Endothelial cell of umbilical vein (primary cell): Measurements from ENCODE around the gene MYO5B. TPM values are rescaled to one million over a fixed set of nuclear protein-coding genes. Genes with fewer than 3 reads are reported as not detected.

Experiments used
- BruUV-seq: library from RNA; stranded (reverse); fragments of 400-500 nt; replicated peaks from 2 replicates; lab custom pipeline; 2021; lab: Mats Ljungman, UMichigan
- CTCF ChIA-PET: fragments of 300-600, 350-600 bp; sonication (Branson Sonifier 250); formaldehyde crosslinking; loops from one replicate; lab custom pipeline; 2021; ENCODE audit warnings: antibody characterized with exemption, inconsistent platforms; lab: Charles Lee
- POLR2A ChIA-PET: fragments of 300-600, 350-600 bp; sonication (Branson Sonifier 250); formaldehyde crosslinking; loops from one replicate; lab custom pipeline; 2021; ENCODE audit warnings: antibody characterized with exemption, inconsistent platforms; lab: Charles Lee
- DNase-seq: peaks from one replicate; pipeline ENCODE4 v3.0.0-alpha.2; 2011; ENCODE audit warnings: low read depth, low spot score
- FAIRE-seq: peaks from 2 replicates; lab custom pipeline; 2011; peaks lifted over from hg19 to GRCh38; lab: Jason Lieb, UNC
- H2AFZ ChIP-seq: 2 replicates; pipeline ENCODE4 v1.6.0; 2012; ENCODE audit warnings: low read depth, low read length, control low read depth, inconsistent platforms
- H3K27ac ChIP-seq: 2 replicates; pipeline ENCODE4 v1.5.1; 2011; ENCODE audit warnings: low read depth, mild to moderate bottlenecking, control low read depth, low read length, moderate library complexity; ENCODE audit not compliant: insufficient read depth
- H3K27me3 ChIP-seq, 2 experiments: 2 replicates each; pipeline versions ENCODE4 v1.6.0 to v1.6.1; 2011; ENCODE audit warnings: low read length in 2 of 2, mixed read lengths in 1 of 2; ENCODE audit not compliant: control insufficient read depth in 2 of 2, insufficient read depth in 2 of 2
- H3K36me3 ChIP-seq, 2 experiments: 2 replicates in 1 of 2; 3 replicates in 1 of 2; pipeline ENCODE4 v1.5.1; 2011; ENCODE audit warnings: low read length in 2 of 2, mild to moderate bottlenecking in 1 of 2, moderate library complexity in 1 of 2; ENCODE audit not compliant: control insufficient read depth in 2 of 2, insufficient read depth in 2 of 2; ENCODE audit errors: extremely low read depth in 1 of 2
- H3K4me1 ChIP-seq: 3 replicates; pipeline ENCODE4 v1.5.1; 2011; ENCODE audit warnings: mild to moderate bottlenecking, low read length; ENCODE audit not compliant: control insufficient read depth, insufficient read depth; ENCODE audit errors: extremely low read depth
- H3K4me2 ChIP-seq: 2 replicates; pipeline ENCODE4 v1.6.1; 2011; ENCODE audit warnings: low read length, control low read depth, mixed read lengths; ENCODE audit not compliant: insufficient read depth
- H3K4me3 ChIP-seq, 3 experiments: fragments of 200-600 bp in 1 of 3; sonication (generic), shearing (Covaris generic) in 1 of 3; replicated peaks in 1 of 3; 2 replicates each; pipeline ENCODE4 v1.5.1; 2011 to 2016; ENCODE audit warnings: control low read depth in 3 of 3, low read length in 3 of 3, mild to moderate bottlenecking in 2 of 3, inconsistent platforms in 1 of 3, low read depth in 1 of 3, moderate library complexity in 1 of 3; ENCODE audit not compliant: insufficient read depth in 1 of 3
- H3K79me2 ChIP-seq: 2 replicates; pipeline ENCODE4 v1.6.0; 2012; ENCODE audit warnings: low read length, inconsistent platforms; ENCODE audit not compliant: control insufficient read depth, insufficient read depth
- H3K9ac ChIP-seq: replicated peaks from 2 replicates; pipeline ENCODE3; 2011; ENCODE audit warnings: low read length, control low read depth; ENCODE audit not compliant: insufficient read depth; ENCODE audit errors: extremely low read depth
- H3K9me1 ChIP-seq: replicated peaks from 3 replicates; pipeline ENCODE4 v1.6.0; 2011; ENCODE audit warnings: mild to moderate bottlenecking, low read length; ENCODE audit not compliant: control insufficient read depth, insufficient read depth; ENCODE audit errors: extremely low read depth
- H3K9me3 ChIP-seq: replicated peaks from 2 replicates; pipeline ENCODE4 v1.5.1; 2012; ENCODE audit warnings: low read length, inconsistent platforms; ENCODE audit not compliant: control insufficient read depth, insufficient read depth
- H4K20me1 ChIP-seq: replicated peaks from 2 replicates; pipeline ENCODE3; 2011; ENCODE audit warnings: mild to moderate bottlenecking, low read length; ENCODE audit not compliant: control insufficient read depth, insufficient read depth; ENCODE audit errors: extremely low read depth
- CTCF ChIP-seq, 2 donors: IDR thresholded peaks; 1 replicate in 1 of 2; 2 replicates in 1 of 2; pipeline ENCODE4 v1.5.1; 2011; ENCODE audit warnings: low read length in 2 of 2, mild to moderate bottlenecking in 2 of 2, moderate library complexity in 2 of 2, control low read depth in 1 of 2, inconsistent platforms in 1 of 2, low read depth in 1 of 2; ENCODE audit not compliant: insufficient read depth in 1 of 2; ENCODE audit errors: extremely low read depth in 1 of 2
- EZH2 ChIP-seq: IDR thresholded peaks from 2 replicates; pipeline ENCODE4 v1.6.1; 2012; ENCODE audit warnings: borderline replicate concordance, low read depth, mild to moderate bottlenecking, moderate library complexity, low read length, inconsistent platforms; ENCODE audit not compliant: severe bottlenecking
- FOS ChIP-seq: IDR thresholded peaks from 2 replicates; pipeline ENCODE4 v1.6.1; 2011; ENCODE audit warnings: mild to moderate bottlenecking, low read length, moderate library complexity, borderline replicate concordance; ENCODE audit not compliant: insufficient read depth
- GATA2 ChIP-seq: IDR thresholded peaks from 2 replicates; pipeline ENCODE4 v1.7.0; 2011; ENCODE audit warnings: low read depth, mild to moderate bottlenecking, moderate library complexity, mixed read lengths, low read length; ENCODE audit not compliant: insufficient read length, insufficient read depth
- JUN ChIP-seq: IDR thresholded peaks from 2 replicates; pipeline ENCODE4 v1.6.1; 2011; ENCODE audit warnings: borderline replicate concordance, low read depth; ENCODE audit not compliant: insufficient read length, insufficient read depth
- MAX ChIP-seq: IDR thresholded peaks from 2 replicates; pipeline ENCODE4 v1.6.1; 2011; ENCODE audit not compliant: insufficient read depth, insufficient read length
- MYC ChIP-seq: IDR thresholded peaks from one replicate; pipeline ENCODE4 v1.6.1; 2011; ENCODE audit warnings: mild to moderate bottlenecking, low read depth, low read length
- POLR2A ChIP-seq: IDR thresholded peaks from 2 replicates; pipeline ENCODE4 v1.6.1; 2012; ENCODE audit warnings: low read depth, mild to moderate bottlenecking, control low read depth, low read length
- POLR2AphosphoS5 ChIP-seq: IDR thresholded peaks from 2 replicates; pipeline ENCODE4 v1.6.1; 2012; ENCODE audit warnings: low read depth, mild to moderate bottlenecking, control low read depth, low read length, moderate library complexity; ENCODE audit not compliant: insufficient read depth
- dilution Hi-C: fragments of 300-500 bp; cut with MboI; formaldehyde crosslinking; loops from one replicate; pipeline ENCODE4 v1.15.0; 2019; ENCODE audit warnings: low sequenced_read_pairs; ENCODE audit not compliant: extremely low pct_ligation_motif_present
- intact Hi-C: fragments of 100-400 bp; cut with micrococcal nuclease; formaldehyde crosslinking; loops from one replicate; pipeline ENCODE4 v1.10.0; 2022
- polyA plus RNA-seq, 4 experiments: library from polyadenylated mRNA; depleted of rRNA in 3 of 4; stranded (reverse) in 3 of 4; unstranded in 1 of 4; fragments of >200 nt; gene quantifications; 2 replicates each; pipeline versions ENCODE4 v1.2.1 to v1.2.3, GENCODE V29; 2011 to 2012; ENCODE audit warnings: missing spikeins in 1 of 4
- total RNA-seq: library from RNA; stranded (reverse); gene quantifications from 2 replicates; pipeline ENCODE4 v1.2.3, GENCODE V29; 2021

MYO5B gene
- total and polyA plus RNA-seq, 2 donors (not counting 3 experiments of a cell fraction or from before 2014, with no cell fraction given): 0.54 to 1.1 TPM

- Histone ChIP-seq H3K4me3 (no peak overlapping the region), H3K9ac (no peak overlapping the region), H3K4me1 (no peaks in the 10 kb centered on the region), H3K9me1 (no peaks in the 10 kb centered on the region), H3K36me3 (peaks cover 0 to 2% of the 10 kb centered on the region in 2 experiments), H2AFZ (no peak overlapping the region), H3K27me3 (no peaks in the 10 kb centered on the region), H3K9me3 (no peaks in the 10 kb centered on the region), H3K27ac (no peak overlapping the region), H4K20me1 (no peaks in the 10 kb centered on the region), H3K4me2 (no peak overlapping the region), H3K79me2 (peaks cover 2% of the 10 kb centered on the region)
- FAIRE-seq (no peak), DNase-seq (no peak)
- CTCF ChIA-PET: no interaction called here
- POLR2A ChIA-PET: no interaction called here
- TF ChIP-seq FOS: no peak
- TF ChIP-seq POLR2A: no peak
- no peak for TF ChIP-seq CTCF (IDR thresholded peaks at IDR 0.05; ENCODE audit: extremely low read depth in 1 of 2, insufficient read depth in 1 of 2, low read depth in 1 of 2, low read length in 2 of 2)
- no peak for TF ChIP-seq JUN
- TF ChIP-seq EZH2: no peak
- TF ChIP-seq MAX: no peak
- no peak for TF ChIP-seq MYC
- no peak for TF ChIP-seq GATA2
- TF ChIP-seq POLR2AphosphoS5: no peak
- BruUV-seq: no TSS peak
- dilution Hi-C loops: no loop called here
- intact Hi-C loops: no loop called here
These were observed 390.9 kb downstream of the MYO5B start for GRCh38 chr18:49804096-49804495.
